ENCODE measurements around the gene HOXD12. TPM values are rescaled to one million over a fixed set of nuclear protein-coding genes. Genes with fewer than 3 reads are reported as not detected.

The HOXD12 gene
- total RNA-seq, 2 experiments from 2014 or later = not detected

DNA sequence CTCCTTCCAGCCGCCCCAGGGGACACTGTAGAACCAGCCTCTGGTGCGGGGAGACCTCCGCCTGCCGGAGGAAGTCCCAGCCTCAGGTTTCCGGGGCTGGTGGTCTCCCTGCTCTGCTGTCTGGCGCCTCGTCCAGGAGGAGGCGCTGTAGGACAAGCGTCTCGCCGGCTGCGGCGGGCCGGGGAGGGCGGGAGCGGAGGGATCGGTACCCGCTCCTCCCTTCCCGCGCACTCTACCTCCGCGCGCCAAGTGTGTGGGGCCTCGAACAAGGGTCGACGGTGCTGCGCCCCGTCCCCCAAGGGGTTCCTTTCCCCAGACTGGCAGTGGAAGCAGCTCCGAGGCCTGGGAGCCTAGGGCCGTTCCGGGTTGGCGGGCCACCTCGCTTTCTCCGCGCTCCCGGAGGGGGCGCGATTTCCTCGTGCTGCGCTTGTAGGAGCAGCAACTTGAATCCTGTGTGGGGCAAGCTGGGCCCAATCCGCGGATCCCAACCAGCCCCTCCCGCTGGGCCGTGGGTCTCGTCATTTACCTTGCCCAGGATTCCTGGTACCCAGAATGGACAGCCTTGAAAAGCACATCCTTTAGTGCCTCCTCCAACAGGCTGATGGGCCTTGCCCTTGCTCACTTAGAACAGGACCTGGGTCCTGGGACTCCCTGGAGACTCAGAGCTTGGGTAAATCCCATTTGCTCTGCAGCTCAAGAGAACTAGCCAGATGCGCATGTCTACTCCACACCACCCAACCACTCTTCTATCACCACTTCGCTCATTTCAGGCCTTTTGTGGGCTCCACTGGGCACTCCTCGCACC lies 41.1 kb downstream of the HOXD12 start:
- Mint-ChIP-seq H3K4me1 (ENCODE audit: low read depth) (peaks cover 35% of the 10 kb centered on the region), H3K9me3 (peaks cover 4% of the 10 kb centered on the region), H3K4me3 (peak overlapping the region; percentile 39), H3K36me3 (ENCODE audit: low read depth) (peaks cover 3% of the 10 kb centered on the region), H3K27me3 (peaks cover 95% of the 10 kb centered on the region), H3K27ac (no peak overlapping the region)
- Histone ChIP-seq H3K4me3 (ENCODE audit: low read length) (peak overlapping the region; percentile 29), H3K4me1 (ENCODE audit: insufficient read depth, low read length) (peaks cover 35% of the 10 kb centered on the region), H3K27ac (ENCODE audit: low read depth in 1 of 2, low read length in 2 of 2) (no peak overlapping the region), H3K36me3 (ENCODE audit: insufficient read depth, low read length) (no peaks in the 10 kb centered on the region), H3K27me3 (ENCODE audit: control insufficient read depth in 1 of 2, insufficient read depth in 2 of 2, low read length in 2 of 2) (peaks cover 85 to 98% of the 10 kb centered on the region in 2 experiments), H3K9me3 (ENCODE audit: control insufficient read depth in 1 of 2, insufficient read depth in 1 of 2, low read length in 2 of 2) (peaks cover 14 to 44% of the 10 kb centered on the region in 2 experiments)
- ATAC-seq (ENCODE audit: poor library complexity) (peak; percentile 88), DNase-seq (peak; percentile 15 to 79 (median 50))
- TF ChIP-seq, protein P1, sequence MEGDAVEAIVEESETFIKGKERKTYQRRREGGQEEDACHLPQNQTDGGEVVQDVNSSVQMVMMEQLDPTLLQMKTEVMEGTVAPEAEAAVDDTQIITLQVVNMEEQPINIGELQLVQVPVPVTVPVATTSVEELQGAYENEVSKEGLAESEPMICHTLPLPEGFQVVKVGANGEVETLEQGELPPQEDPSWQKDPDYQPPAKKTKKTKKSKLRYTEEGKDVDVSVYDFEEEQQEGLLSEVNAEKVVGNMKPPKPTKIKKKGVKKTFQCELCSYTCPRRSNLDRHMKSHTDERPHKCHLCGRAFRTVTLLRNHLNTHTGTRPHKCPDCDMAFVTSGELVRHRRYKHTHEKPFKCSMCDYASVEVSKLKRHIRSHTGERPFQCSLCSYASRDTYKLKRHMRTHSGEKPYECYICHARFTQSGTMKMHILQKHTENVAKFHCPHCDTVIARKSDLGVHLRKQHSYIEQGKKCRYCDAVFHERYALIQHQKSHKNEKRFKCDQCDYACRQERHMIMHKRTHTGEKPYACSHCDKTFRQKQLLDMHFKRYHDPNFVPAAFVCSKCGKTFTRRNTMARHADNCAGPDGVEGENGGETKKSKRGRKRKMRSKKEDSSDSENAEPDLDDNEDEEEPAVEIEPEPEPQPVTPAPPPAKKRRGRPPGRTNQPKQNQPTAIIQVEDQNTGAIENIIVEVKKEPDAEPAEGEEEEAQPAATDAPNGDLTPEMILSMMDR (IDR thresholded peaks at IDR 0.05) = peak; percentile 35
- ChIA-PET CTCF (interaction anchor here (0.9 to 1.0 kb wide), 2 partner anchors 14 to 314 kb away, joined by 3 read pairs; no protein-coding TSS in a partner anchor), POLR2A (interaction anchor here (0.6 to 1.1 kb wide), 3 partner anchors 14 to 712 kb away, joined by 3 read pairs; no protein-coding TSS in a partner anchor)
- intact Hi-C loops (cut with DNase I, micrococcal nuclease) = loop anchor here (5.0 kb wide), 1 partner anchor 317 kb away; no protein-coding TSS in a partner anchor

DNA sequence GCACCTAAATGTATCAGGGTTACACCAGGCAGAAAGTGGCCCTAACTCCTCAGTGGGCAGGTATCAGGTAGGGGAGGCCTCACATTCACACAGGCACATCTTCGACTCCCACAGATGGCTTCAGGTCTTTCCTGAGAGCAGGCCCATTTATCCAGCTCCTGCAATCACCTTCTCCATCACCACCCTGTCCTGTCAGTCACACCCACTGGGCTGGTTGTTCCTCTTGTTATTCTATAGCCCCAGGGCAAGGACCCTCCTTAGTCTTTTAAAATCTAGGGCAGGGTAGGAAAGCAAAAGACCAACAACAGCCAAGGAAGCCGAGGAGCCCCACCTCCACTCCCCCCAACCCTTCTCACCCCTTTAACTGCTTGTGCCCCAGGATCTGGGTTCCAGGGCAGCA lies 42.7 kb downstream of the HOXD12 start:
- no peak for ATAC-seq (ENCODE audit: poor library complexity)
- H3K9me3 ChIP-seq (ENCODE audit: control insufficient read depth in 1 of 2, insufficient read depth in 1 of 2, low read length in 2 of 2) = peaks cover 14 to 35% of the 10 kb centered on the region in 2 experiments

GRCh38 chr2:176145085-176145969 lies 45.7 kb downstream of the HOXD12 start:
- CTCF ChIA-PET = no interaction called here

More for the DNA sequence above, 42.7 kb downstream of the HOXD12 start:
- H3K9me3 Mint-ChIP-seq = peaks cover 4% of the 10 kb centered on the region
- no peak for DNase-seq
- H3K27ac Mint-ChIP-seq = no peak overlapping the region
- TF ChIP-seq, protein P1 (IDR thresholded peaks at IDR 0.05) = no peak
- H3K4me3 ChIP-seq (ENCODE audit: low read length) = no peak overlapping the region
- no peaks in the 10 kb centered on the region for H3K36me3 ChIP-seq (ENCODE audit: insufficient read depth, low read length)
- intact Hi-C loops (cut with DNase I, micrococcal nuclease) = loop anchor here (5.0 kb wide), 1 partner anchor 315 kb away; no protein-coding TSS in a partner anchor
- no peak overlapping the region for H3K4me3 Mint-ChIP-seq
- POLR2A ChIA-PET = no interaction called here
- H3K4me1 Mint-ChIP-seq (ENCODE audit: low read depth) = peaks cover 27% of the 10 kb centered on the region
- H3K27me3 ChIP-seq (ENCODE audit: control insufficient read depth in 1 of 2, insufficient read depth in 2 of 2, low read length in 2 of 2) = peaks cover 86 to 98% of the 10 kb centered on the region in 2 experiments
- peaks cover 21% of the 10 kb centered on the region for H3K4me1 ChIP-seq (ENCODE audit: insufficient read depth, low read length)
- H3K36me3 Mint-ChIP-seq (ENCODE audit: low read depth) = peaks cover 3% of the 10 kb centered on the region
- no peak overlapping the region for H3K27ac ChIP-seq (ENCODE audit: low read depth in 1 of 2, low read length in 2 of 2)
- CTCF ChIA-PET = no interaction called here
- H3K27me3 Mint-ChIP-seq = peaks cover 97% of the 10 kb centered on the region

More at GRCh38 chr2:176145085-176145969, 45.7 kb downstream of the HOXD12 start:
- peaks cover 8% of the 10 kb centered on the region for H3K4me1 Mint-ChIP-seq (ENCODE audit: low read depth)
- no peak overlapping the region for H3K27ac Mint-ChIP-seq
- Histone ChIP-seq H3K27me3 (ENCODE audit: control insufficient read depth in 1 of 2, insufficient read depth in 2 of 2, low read length in 2 of 2) (peaks cover 90 to 98% of the 10 kb centered on the region in 2 experiments), H3K4me1 (ENCODE audit: insufficient read depth, low read length) (peaks cover 15% of the 10 kb centered on the region), H3K36me3 (ENCODE audit: insufficient read depth, low read length) (no peaks in the 10 kb centered on the region), H3K27ac (ENCODE audit: low read depth in 1 of 2, low read length in 2 of 2) (no peak overlapping the region), H3K4me3 (ENCODE audit: low read length) (no peak overlapping the region), H3K9me3 (ENCODE audit: control insufficient read depth in 1 of 2, insufficient read depth in 1 of 2, low read length in 2 of 2) (peaks cover 0 to 39% of the 10 kb centered on the region in 2 experiments)
- intact Hi-C loops (cut with DNase I, micrococcal nuclease) = no loop called here
- peaks cover 3% of the 10 kb centered on the region for H3K36me3 Mint-ChIP-seq (ENCODE audit: low read depth)
- TF ChIP-seq, protein P1 (IDR thresholded peaks at IDR 0.05) = no peak
- DNase-seq (no peak), ATAC-seq (ENCODE audit: poor library complexity) (no peak)
- H3K27me3 Mint-ChIP-seq = peaks cover 97% of the 10 kb centered on the region
- POLR2A ChIA-PET = no interaction called here
- H3K4me3 Mint-ChIP-seq = no peak overlapping the region
- H3K9me3 Mint-ChIP-seq = no peaks in the 10 kb centered on the region

All from CD4-positive, alpha-beta T cell (primary cell).